Bone marrow (tissue), 2 donors: Measurements from ENCODE around the gene KLHL29.

Experiments
- DNase-seq, 2 donors: peaks; one replicate each; lab custom pipeline; 2025; lab: John Stamatoyannopoulos, UW

KLHL29 gene

GRCh38 chr2:23513872-23514793, 129.2 kb downstream of the KLHL29 start:
- no peak for DNase-seq

GRCh38 chr2:23516520-23517256, 131.7 kb downstream of the KLHL29 start:
- no peak for DNase-seq

DNA sequence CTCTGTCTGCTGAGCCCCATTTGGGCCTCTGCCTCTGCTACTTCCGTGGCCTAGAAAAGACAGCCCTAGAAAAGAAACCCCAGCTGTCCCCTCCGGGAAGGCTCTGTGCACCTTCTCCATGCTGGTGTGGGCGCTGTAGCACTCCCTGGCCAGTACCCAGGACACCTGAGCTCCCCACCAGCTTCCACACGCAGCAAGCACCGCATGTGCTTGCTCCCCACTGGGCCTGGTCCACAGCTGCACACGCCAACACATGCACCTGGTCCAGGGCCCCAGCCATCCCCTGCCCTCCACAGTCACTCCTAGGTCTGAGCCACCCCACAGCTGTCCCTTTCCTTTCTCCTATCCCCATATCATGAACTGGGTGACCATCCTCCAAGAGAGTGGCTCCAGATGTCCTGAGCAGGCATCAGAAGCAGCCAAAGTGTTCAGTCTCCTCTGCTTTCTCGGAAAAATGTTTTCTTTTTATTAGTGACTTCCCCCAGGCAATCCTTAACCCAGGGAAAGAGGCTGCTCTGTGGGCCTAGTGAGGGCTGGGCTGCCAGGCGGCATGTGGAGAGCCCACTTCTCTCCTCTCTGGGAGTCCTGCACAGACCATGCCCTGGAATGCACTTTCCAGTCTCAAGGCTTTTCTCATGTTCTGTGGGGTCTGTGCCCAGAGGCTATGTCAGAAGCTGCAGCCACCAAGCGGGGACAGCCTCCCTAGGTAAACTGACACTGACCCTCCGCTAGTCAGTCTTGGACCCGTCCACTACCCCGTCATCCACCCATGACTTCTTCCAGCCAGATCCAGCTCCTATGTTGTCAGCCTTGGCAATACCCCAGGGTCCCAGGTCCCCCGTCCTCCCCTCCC, 133.7 kb downstream of the KLHL29 start:
- DNase-seq: no peak

GRCh38 chr2:23519334-23519651, 134.3 kb downstream of the KLHL29 start:
- DNase-seq: no peak

GRCh38 chr2:23520256-23520655, 135.3 kb downstream of the KLHL29 start:
- DNase-seq: no peak

- DNase-seq: no peak
These were observed 136.1 kb downstream of the KLHL29 start for GRCh38 chr2:23521060-23521459.

GRCh38 chr2:23522726-23523372, 137.9 kb downstream of the KLHL29 start:
- DNase-seq: no peak

DNA sequence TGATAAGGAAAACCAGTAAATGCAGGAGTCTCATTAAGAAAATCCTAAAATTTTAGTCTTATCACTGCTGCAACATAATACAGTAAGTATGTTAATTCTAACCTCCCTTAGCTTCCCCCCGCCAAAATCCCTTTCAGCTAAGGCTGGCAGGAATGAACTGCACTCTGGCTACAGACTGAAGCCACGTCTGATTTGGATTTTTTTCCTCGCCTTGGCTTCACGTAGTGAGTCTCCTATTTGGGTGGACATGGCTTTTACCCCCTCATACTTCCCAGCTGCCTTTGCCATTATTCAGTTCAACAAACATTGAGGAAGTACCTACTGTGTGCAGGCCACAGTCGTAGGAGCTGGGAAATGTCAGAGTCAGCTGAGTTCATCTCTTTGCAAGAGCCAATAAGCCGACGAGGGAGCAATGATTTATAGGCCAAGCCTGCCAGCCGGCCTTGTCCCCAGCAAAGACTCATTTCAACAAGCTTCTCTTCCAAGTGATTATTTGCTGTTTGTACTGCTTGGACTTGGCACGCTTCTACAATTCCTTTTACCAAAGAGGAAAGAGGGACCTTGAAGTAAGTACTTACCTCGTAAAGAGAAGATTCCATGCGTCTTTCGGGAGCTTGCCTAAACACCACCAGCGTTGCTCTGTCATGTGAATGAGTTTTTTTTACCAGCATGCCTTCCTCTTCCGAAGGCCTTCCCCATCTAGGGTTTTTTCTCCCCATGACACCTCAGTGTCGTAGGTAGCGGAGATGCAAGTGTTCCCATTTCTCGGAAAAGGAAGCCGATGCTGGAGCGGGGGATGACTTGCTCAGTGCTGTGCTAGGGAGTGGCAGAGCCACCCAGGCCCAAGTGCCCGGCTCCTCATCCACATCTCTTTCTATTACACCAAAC, 138.6 kb downstream of the KLHL29 start:
- DNase-seq: no peak

GRCh38 chr2:23524261-23524706, 139.3 kb downstream of the KLHL29 start:
- DNase-seq: no peak

DNA sequence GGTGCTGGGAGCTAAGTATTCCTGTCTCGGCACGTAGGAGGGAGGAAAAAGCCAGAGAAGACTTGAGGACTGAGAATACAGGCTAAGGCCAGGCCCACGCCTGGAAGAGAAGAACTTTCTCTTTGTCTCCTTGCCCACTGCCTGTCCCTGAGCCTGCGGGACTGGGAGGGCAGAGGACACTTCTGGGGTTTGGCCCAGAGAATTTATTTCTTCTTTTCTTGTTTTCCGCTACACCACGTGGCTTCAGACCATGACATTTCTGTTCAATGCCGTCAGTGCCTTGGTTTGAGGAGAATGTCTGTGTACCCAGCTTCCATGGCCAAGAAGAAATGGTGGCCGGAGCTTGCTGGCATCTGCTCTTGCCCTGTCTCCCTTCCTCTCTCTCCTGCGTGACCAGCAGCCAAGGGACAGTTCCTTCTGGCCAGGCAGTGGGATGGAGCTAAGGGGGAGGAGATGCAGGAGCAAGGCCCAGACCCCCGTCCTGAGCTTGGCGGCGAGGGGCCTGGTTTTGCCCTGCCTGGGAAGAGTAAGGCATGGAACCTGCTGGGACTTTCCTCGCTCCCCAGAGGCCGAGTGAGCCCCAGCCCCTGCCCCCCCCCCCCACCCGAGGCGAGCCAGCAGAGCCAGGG, 140.3 kb downstream of the KLHL29 start:
- DNase-seq: no peak

DNA sequence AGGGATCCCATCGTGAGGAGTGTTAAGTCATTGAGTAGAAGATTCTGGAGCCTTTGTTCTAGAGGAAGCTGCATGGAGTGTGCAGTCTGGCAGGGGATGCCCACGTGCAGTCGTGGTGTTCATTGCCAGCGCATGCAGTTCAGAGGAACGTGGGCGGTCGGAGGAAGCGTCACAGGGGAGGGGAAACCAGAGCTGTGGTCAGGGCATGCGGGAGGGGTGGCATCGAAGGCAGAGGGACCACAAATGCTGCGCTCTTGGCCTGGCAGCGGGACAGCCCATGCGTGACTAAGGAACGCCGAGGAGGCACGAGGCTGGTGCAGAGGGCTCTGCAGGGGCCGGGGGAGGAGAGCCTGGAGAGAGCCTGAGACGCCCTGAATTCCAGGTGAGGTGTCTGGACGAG, 141.1 kb downstream of the KLHL29 start:
- no peak for DNase-seq

DNA sequence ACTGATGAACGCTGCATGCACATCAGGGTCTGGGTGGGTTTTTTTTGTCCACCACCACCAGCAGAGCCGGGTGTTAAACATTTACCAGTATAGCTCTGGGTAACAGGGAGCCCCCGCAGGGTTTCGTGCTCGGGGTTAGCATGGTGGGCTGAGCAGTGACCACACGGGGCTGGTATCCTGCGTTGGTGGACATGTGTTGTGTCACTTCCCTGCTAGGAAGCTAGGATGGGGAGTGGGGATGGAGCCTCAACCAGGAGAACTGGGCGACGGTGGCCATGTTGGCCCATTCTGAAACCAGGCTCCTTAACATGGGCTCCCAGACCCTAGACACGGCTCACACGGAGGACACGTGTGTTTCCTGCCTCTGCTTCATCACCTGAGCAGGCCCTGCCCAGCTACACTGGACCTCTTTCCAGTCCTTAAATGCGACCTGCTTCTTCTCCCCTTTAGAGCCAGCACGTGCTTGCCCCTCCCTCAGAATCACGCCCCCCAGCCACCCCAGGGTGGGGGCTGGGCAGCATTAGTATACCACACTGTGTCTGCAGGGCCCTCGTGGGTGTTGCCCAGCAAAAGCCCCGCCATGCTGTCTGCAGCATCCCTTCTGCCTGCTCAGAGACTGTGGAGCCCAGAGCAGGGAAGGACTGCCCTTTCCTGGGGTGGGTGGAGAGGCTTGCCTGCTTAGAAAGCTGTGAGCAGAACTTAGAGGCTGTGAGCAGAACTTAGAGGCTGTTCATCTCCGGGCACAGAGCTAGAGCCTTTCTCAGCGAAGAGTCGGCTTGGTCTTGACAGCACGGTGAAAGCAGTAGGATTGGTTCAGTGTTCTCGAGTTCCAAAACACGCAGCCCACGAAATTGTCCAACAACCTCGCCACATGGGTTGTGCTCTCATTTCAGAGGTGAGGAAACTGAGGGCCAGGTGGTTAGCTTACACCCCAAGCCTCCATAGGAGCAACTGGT, 142.1 kb downstream of the KLHL29 start:
- no peak for DNase-seq

GRCh38 chr2:23528171-23528570, 143.2 kb downstream of the KLHL29 start:
- DNase-seq: no peak

GRCh38 chr2:23528690-23529089, 143.7 kb downstream of the KLHL29 start:
- no peak for DNase-seq

DNA sequence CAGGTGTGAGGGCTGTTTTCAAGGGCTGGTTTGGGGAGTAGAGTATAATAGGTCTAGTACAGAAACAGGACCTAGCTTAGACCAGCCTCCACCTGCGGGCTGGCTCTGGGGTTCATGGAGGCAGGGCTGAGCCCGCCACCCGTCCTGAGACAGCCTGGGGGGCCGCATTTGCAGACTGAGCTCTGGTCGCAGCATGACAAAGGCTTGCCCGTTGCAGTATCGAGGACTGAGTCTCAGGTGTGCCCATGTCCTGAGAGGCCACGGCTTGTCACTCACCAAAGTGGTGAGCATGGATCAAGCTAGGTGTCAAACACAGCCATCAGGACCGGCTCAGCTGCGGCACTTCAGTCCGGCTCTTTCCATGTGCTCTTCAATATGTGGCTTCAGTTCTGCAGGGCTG, 144.7 kb downstream of the KLHL29 start:
- no peak for DNase-seq

DNA sequence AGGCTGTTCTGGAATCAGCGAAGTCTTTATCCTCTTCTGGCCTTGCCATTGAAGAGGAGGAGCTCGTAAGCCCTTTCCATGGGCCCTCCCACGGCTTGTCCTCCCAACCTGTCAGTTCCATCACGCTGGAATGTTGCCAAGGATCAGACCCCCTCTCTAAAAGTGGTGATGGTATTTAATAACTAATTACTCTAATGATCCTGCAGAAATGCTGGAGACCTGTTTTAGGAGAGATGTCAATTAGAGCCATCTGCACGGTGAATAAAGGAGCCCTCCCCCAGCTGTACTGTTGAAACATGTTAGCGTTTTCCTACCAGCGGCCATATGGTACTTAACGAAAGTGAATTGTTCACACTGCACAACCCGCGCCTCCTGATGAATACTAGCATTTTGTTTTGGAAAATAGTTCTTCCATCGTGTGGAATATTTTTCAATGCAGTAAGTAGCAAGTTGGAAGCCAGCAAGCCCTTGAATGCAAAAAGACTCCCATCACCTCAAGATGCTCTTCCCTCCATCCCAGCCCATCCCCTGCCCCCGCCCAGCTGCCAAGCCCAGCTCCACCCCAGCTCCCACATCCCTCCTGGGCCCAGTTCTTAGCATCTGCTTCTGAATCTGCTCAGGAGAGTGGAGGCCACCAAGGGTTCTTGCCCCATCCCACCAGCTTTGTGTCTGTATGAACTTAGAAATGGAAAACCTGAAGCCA, 145.4 kb downstream of the KLHL29 start:
- DNase-seq: no peak

DNA sequence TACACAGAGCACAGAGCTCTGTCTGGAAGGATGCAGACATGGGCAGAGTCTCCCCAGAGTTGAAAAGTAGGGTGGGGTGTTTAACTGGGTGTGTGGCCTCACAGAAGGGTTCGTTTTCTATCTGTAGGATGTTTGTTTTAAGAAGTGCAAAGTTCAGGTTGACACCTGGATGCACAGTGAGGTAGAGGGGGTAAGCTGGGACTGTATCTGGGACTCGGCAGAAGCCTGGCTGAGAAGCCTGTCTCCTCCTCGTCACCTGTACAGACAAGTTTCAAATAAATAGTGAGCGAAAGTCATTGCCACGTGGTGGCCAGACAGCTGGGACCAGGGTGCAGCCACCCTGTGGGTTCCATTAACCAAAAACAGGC, 145.9 kb downstream of the KLHL29 start:
- no peak for DNase-seq

DNA sequence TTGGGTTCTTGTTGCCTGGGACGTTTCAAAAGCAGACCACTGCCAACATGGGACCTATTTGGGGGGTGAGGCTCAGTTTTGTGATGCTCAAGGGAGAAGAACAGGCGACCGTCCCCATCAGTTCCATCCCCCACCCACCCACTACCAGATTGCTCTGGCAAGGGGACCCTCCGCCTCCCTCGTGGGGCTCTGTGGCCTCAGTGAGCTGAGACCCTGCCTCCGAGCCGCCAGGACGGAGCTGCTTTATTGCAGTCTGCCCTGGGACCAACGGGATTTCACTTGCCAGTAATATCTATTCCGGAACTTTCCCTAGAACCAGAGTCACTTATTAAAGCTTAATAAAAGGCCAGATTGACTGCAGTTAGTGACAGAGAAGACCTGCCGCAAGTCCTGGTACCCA, 146.3 kb downstream of the KLHL29 start:
- DNase-seq: no peak

- DNase-seq: no peak
These were observed 146.9 kb downstream of the KLHL29 start for GRCh38 chr2:23531881-23532280.
